NCI-H146 treated with DMSO at 0.1 percent for 48 hours (cell line): ENCODE results near the gene EIPR1.
"Not testable (repeated sequence)": the region's sequence is repeated elsewhere in the genome, so short reads cannot be mapped to it uniquely, and the experiment has no call there.

Experiments used
- DNase-seq: peaks from one replicate; lab custom pipeline; 2025; ENCODE audit not compliant: unreplicated experiment; lab: John Stamatoyannopoulos, UW

EIPR1 gene

DNA sequence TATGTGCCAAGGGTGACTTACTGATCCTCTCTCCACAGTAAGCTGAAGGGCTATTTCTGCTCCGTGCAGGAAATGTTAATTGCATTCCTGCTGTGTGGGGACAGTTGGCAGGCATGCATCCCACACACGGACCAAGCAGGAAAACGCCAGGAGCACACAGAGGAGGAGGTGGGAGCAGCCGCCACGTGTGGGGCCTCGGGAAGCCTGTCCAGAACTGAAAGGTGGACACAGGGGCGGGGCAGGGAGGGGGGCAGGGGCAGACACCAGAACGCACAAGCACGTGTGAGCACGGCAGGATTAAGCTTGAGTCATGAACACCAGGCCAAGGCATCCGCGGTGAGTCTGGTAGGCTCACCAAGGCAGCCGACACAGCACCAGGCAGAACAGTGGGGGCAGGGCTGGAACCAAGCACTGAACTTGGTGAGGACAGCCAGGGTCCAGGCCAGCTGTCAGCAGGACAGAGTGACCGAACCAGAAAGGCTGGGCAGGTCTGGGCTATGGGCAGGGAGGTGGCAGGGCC lies 177.1 kb downstream of the EIPR1 start:
- DNase-seq = no peak

DNA sequence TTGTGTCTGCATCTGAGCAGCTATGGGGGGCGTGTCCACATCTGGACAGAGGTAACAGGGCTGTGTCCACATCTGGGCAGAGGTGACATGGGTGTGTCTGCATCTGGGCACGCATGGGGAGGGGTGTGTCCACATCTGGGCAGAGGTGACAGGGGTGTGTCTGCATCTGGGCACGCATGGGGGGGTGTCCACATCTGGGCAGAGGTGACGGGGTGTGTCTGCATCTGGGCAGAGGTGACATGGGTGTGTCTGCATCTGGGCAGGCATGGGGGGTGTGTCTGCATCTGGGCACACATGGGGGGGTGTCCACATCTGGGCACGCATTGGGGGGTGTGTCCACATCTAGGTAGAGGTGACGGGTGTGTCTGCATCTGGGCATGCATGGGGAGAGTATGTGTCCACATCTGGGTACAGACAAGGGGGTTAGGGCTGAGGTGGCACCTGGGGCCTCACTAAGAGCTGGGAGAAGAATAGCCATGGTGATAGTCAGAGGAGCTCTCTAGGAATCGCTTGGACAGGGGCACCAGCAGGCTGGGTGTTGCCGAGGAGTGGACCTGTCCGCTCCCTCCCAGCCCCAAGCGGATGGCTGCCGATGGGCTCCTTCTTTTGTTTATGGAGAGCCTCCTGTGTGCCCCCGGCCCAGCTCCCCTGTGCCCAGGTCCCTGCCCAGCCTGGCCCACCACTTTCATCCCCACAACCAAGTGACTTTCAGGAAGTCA lies 177.8 kb downstream of the EIPR1 start:
- no peak for DNase-seq

DNA sequence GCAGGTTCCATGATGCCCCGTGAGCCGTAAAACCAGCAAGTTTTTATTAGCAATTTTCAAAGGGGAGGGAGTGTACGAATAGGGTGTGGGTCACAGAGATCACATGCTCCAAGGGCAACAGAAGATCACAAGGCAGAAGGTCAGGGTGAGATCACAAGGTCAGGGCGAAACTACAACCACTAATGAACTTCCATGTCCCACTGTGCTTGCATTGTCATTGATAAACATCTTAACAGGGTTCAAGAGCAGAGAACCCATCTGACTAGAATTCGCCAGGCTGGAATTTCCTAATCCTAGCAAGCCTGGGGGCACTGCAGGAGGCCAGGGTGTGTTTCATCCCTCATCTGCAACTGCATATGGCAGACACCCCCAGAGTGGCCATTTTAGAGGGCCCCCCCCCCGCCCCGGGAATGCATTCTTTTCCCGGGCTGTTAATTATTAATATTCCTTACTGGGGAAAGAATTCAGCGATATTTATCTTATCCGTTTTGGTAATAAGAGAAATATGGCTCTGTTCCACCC lies 178.9 kb downstream of the EIPR1 start:
- not testable (repeated sequence) for DNase-seq

DNA sequence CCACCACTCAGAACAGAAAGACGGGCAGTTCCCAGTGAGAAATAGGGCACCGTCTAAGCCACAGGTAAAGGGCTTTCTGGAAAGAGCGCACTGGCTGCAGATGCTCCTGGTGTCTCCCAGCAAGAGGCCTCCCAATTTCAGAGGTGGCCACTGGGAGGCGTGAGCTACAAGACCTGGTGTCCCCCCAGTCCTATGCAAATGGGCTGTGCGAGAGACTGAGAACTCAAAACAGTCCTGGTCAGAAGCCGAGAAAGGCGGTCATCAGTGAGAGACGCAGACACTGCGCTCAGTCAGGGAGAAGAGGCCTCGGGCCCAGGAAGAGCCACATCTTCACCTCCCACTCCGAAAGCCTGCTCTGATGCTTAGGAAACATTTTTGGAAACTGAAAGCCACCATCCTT lies 179.5 kb downstream of the EIPR1 start:
- DNase-seq = no peak

DNA sequence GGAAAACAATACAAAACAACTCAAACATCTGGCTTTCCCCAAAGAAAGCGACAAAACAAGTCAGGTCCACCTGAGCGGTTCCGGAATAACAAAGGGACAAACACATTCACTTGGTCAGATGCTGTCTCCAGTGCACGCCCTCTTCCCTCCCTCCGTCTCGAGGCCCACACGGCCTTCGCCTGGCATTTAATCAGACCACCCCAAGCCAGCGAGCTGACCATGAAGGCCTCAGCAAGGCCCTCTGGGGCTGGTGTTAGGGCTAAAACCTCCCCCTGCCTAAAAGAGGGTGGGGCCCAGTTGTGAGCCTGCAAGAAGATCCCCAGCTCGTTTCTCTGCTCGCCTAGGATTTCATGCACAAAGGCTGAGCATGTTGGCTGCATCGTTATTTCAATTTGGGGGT lies 180.3 kb downstream of the EIPR1 start:
- DNase-seq = no peak

DNA sequence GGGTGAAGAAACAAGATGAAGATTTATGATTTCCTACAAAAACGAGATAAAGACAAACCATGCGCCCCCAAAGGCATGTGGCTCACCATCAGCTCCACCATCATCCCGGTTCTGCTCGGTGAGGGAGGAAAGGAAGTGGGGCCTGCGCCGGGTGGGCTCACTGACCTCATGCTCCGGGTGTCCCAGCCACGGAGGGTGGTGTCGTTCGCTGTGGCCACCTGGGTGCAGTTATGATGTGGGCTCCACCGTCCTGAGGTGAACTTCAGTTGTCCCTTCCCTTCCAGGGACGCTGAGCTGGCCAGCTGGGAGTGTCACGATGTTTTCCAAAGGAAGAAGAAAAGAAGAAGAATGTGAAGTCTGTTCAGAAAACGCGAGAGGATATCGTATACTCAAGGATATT lies 180.9 kb downstream of the EIPR1 start:
- DNase-seq = no peak

DNA sequence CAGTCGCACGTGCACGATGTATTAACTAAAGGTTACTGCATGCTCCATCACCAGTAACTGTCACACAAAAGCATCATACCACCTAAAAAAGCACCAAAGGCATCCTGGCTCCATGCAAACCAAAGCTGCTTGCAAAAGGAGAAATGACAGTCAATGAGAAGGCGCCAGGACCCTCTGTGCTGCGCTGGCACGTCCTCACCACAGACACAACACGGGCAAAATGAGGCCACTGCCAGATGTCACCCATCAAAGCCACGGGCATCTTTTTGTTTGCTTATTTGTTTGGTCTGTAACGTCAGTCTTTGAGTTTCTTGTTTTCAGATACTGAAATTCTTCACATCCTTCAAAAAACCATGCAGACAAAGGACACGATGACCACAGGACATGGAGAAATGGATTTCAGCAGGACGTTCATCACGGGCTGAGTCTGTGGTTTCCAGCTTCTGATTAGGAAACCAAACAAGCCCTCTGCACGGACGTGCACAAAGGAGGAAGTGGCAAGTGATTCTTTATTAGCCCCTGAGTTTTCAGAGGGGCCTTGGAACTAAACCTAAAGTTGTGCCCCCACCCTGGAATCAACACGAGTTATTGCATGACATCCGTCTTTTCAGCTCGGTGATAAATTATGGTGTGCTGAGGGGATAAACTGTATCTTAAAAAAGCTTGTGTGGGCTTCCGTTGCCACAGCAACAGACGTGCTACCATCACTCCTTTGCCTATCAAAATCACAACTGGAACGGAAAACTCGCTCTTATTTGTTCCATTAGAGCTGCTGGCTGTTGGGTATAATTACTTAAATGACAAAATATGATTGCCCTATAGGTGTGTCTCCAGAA lies 181.8 kb downstream of the EIPR1 start:
- no peak for DNase-seq

DNA sequence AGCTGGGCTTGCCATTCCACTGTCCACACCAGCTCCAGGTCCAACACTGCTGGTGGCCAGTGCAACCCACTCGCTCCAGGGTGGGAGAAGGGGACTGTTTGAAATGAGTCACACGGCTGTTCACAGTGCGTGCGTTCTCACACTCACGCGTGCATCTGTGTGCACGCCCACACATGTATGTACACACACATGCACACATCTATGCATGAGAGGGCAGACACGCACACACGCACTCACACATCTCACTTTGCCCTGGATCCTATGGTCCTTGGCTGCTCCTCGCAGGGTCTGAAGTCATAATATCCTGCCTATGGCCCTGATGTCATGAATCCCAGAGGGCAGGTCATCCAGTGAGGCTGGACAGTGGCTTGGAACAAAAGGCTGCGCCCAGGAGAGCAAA lies 182.8 kb downstream of the EIPR1 start:
- no peak for DNase-seq

DNA sequence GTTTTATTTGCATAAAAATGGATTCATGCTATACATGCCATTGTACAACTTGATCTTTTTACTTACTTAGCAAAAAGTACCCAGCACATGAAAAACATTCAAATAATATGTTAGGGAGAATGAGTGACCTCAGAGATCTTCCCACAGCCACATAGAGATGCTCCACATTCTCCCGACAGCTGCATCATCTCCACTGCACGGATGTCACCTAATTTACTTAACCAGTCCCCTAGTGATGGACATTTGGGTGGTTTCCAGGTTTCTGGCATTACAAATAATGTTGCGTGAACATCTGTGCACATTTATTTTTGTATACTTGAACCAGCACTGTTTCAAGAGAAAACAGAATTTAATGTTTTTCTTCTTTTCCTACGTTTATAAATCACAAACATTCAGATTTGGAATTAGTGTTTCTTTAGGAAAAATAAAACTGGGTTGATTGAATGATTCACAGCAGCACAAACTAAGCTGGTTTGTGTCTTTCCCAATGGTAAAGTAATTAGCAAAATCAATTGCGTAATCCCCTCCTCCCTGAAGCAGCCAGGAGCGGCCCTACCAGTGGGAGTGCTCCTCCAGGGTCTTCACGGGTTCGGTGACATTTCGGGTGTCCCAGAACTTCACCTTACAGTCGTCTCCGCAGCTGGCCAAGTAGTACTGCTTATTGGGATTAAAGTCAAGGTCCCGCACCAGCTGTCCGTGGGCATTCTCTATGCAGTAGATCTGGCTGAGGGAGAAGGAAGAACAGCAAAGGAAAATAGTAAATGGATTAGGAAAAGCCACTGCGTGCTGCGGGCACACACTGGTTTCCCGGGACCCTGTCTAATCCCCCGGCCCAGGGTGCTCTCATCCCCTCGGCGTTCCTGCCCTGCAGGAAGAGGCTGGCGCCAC lies 183.9 kb downstream of the EIPR1 start:
- no peak for DNase-seq

DNA sequence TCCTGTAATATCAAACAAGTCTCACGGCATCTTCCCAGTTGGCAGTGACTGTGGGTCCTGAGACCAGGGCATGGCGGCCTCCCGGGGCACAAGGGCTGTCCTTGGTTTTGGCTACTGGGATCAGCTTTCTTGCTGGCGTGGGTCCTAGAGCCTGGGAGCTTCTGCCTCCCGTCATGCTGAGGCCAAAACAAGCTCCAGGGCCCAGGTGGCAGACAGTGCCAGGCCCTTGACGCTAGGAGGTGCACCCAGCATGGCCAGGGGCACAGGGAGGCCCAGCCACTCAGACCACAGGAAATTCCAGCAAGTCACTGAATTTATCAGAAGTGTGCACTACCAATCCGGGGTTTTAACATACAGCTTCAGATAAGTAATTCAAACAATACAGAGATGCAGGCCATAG lies 184.7 kb downstream of the EIPR1 start:
- DNase-seq = no peak

DNA sequence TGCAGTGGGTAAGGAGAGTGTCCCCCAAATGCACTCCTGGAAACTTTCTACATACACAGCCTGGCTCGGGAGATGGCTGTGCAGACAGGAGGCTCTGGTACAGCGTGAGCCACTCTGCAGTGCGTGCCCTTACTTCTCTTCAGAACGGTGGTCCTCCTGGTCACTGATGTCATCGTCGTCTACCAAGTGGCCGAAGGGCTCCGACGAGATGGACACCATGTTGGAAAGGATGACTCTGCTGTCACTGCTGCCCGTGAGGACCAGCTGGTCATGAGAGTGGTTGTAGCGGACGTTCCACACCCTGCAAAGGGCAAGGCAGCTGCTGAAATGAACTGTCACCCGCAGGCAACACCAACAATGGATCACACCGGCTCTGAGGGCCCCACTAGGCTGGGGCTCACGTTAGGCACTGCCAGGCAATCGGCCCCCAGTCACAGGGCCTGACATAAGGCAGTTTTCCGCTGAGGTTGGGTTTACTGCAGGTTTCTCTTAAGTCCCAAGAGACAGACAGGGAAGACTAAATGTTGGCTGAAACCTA lies 185.3 kb downstream of the EIPR1 start:
- DNase-seq = no peak

DNA sequence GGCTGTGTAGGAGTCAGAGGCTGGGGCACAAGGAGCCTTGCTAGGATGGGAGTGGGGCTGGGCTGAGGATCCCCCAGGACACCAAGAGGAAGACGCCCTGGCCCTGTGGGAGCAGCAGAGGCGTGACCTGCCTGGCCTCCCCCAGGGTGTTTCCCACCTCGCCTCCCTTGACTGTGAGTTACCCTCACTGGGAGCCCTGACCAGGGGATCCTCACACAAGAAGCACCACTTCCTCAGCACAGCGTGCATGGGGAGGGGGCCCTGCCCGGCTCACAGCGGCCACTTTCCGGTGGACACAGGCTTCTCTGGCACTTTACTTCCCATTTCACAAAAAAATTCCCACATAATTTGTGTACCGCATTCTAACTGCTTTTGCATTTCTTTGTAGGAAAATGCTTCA lies 187.7 kb downstream of the EIPR1 start:
- no peak for DNase-seq

DNA sequence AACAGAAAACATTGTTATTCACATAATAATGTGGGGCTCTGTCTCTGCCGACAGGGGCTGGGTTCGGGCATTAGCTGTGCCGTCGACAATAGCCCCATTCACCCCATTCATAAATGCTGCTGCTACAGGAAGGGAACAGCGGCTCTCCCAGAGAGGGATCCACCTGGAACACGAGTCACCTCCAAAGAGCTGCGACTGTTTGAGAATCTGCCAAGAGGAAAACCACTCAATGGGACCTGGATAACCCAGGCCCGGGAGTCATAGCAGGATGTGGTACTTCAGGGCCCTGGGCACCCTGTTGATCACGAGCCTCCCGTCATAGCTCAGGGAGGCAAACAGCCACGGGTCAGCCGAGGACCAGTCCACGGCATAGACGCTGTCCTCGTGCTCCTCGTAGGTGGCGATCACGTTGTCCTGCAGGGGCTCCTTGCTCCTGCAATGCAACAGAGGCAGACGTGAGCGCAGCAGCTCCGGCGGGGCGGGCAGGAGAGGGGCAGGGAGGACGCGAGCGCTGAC lies 188.5 kb downstream of the EIPR1 start:
- DNase-seq = no peak

DNA sequence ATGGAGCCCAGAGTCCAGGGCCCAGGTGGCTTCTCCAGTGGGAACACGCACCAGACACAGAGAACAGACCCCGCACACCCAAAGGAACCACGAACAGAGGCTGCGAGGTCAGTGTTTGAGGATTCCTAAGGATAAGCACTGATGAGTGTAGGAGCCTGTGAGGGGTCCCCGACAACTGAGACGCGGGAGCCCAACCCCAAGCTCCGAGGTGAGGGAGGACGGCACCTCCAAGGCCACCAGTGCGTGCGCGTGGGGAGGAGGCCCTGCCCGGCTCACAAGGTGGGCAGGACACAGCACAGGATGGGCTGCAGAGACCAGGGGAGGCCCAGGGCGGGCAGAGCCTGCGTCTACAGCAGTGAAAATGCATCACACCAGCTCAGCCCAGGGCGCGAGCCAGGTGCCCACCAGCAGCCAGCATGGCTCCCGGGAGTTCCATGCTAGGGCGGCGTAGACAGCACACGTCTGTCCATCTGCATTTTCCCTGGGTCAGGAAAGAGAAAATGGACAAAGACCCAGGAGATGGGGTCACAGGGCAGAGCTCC lies 189.1 kb downstream of the EIPR1 start:
- DNase-seq = no peak

DNA sequence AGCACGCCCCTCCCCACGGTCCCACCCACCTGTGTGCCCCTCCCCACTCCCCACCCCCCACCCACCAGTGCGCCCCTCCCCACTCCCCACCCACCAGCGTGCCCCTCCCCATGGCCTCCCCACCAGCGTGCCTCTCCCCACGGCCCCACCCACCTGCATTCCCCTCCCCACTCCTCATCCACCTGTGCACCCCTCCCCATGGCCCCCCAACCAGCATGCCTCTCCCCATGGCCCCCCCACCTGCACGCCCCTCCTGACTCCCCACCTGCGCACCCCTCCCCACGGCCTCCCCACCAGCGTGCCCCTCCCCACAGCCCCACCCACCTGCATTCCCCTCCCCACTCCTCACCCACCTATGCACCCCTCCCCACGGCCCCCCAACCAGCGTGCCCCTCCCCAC lies 190.2 kb downstream of the EIPR1 start:
- no peak for DNase-seq

DNA sequence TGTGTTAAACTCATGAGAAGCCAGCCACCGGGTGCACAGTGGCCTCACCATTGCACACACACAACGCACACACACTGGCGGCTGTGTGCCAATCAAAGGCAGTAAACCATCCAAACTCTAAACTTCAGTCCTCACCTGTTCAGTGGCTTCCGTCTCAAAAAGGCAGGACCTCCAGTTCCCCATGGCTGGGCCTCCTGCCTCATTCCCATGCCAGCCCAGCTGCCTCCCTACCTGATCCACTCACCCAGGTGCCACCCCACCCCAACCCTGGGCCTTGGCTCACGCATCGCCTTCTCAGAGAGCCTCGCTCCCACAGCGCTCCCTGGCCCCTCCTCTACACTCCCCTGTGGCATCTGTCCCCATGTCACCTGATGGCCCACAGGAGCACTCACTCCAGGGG lies 190.9 kb downstream of the EIPR1 start:
- DNase-seq = no peak

DNA sequence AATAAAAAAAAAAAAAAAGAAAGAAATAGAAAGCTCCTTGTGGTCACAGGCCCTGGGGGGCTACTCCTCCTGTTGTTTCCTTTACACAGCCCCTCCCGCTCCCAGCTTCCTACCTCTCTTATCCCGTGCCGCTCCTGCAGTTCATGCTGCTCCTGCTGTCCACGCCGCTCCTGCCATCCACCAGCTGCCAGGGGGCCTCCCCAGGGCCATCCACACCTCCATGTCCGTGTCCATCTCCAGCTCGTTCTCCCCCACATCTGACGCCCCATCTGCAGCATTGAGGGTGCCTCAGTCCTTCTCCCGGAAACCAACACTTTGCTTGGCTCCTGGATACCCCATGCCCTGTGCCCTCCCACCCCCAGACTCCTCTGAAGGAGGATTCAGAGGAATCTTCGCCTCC lies 191.7 kb downstream of the EIPR1 start:
- no peak for DNase-seq

DNA sequence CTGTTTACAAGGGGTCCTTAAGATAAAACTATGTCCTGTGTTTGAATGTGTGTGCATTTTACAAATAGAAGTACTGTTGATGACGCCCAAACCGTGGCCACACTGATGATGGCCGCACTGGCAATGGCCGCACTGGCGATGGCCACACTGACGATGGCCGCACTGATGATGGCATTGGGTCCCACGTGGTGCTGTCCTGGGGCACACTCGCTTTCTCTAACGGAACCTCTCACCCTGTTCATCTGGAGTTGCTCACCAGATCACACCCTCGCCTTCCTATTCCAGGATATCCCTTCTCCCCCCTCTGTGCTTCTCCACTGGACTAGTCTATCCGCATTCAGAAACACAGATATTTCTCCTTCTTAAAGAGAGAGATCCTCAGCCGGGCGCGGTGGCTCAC lies 192.4 kb downstream of the EIPR1 start:
- DNase-seq = no peak

DNA sequence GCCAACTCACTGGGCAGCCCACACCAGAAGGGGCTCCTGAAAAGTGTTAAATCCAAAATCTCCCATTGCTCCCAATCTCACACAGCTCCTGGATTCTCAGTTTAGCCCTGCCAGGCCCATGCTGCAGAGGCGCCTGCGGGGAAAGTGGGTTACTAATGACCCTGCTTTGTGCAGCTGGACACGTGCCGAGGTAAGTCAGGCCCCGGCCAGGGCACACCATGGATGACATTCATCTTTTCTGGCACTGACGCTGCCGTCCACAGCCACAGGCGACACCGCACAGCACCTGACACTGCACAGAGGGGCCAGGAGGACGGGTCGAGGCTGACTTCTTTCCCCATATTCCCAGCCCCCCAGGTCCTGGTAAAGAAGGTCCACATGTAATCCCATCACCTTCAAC lies 193.5 kb downstream of the EIPR1 start:
- no peak for DNase-seq

DNA sequence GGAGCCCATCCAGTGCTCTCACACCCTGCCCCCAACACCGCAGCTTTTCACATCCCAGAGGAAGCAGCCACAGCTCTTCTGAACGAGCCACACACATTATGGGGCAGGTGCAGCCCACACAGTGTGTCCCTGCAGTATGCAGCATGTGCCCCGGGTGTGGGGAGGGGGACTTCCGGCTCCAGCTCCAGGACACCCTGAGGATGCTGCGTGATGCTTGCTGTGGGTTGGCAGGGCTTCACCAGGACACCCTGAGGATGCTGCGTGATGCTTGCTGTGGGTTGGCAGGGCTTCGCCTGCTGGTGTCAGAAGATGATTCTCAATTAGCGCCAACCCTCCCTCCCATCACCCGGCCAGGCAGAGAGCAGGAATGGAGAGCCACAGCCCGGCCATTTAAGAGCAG lies 193.9 kb downstream of the EIPR1 start:
- DNase-seq = no peak
